Right ventricle myocardium superior (tissue), 1 donor: ENCODE measurements around the gene H2AZ2. TPM values are rescaled to one million over a fixed set of nuclear protein-coding genes. Genes with fewer than 3 reads are reported as not detected.

ENCODE experiments used
- ATAC-seq: fragments of 200-7000 bp; cut with Tn5 transposase; one replicate; pipeline ENCODE4 v1.9.1; 2020; ENCODE audit warnings: mild to moderate bottlenecking; ENCODE audit not compliant: poor library complexity
- DNase-seq: peaks from one replicate; pipeline ENCODE4 v3.0.0-alpha.2; 2020
- intact Hi-C: fragments of 100-400 bp; cut with DNase I; formaldehyde crosslinking; loops from one replicate; pipeline ENCODE4 v1.11.2; 2022
- long read RNA-seq: library from polyadenylated mRNA; unstranded; transcript quantifications from one replicate; pipeline ENCODE4 v2.0.0, GENCODE V29; 2021
- total RNA-seq: library from RNA; stranded (reverse); fragmentation: NEBNext Ultra II Directional; extraction: Animal tissue kit (Norgen Biotek cat#: 25700); gene quantifications from one replicate; pipeline ENCODE4 v1.2.1, GENCODE V29; 2021
- donor health status: DM: no; HTN: yes; CAD: no; lungs with severe emphysema.

Gene H2AZ2
- 257 TPM for total RNA-seq
- long read RNA-seq, transcript H2AFV-201 (5 exons, 3,804 nt), result minor isoform, 20 of 193 reads
- long read RNA-seq, transcript H2AFV-202 (5 exons, 752 nt), result major isoform, 58 of 193 reads
- long read RNA-seq, partial matches to known transcripts, result 98 of 193 reads
- long read RNA-seq, other reads (novel, unspliced or antisense), result 9 of 193 reads

DNA sequence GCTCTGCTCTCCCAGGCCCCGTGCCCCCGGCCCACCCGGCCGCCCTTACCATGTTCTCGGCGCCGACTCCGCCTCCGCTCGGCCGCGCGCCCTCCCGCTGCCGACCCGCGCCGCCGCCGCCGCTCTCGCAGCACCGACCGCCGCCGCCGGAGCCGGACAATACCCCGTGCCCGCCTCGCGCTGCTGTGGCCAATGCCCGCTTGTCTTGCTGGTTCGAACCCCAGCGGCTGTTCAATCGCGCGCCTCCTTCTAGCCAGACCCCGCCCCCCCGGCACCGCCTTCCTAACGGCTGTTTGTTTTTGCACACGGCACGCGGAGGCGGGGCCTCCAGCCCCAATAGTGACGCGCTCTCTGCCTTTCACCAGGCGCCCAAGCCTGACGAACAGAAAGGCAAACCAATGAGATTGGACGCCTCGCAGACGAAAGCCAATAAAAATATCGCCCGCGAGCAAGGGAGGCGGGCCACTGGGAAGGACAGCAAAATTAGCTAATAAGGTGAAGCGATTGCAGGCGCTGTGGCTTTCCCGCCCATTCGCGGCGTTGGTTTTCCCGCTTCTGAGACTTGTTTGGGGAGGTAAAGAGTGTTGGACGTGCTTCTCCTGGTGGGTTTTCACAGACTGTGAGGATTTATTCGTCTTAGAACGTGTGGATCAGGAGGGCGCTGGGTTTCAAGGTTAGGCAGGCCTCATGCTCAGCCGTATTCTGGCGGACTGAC lies at the start of gene H2AZ2:
TSS of gene H2AZ2 (minus strand) at position 168 of the 715 bp plus-strand sequence. CDS start at position 52, 116 bp downstream.
- intact Hi-C loops, result loop anchor here (5.0 kb wide), 1 partner anchor 261 kb away; no protein-coding TSS in a partner anchor
- peak; percentile 100 for DNase-seq
- ATAC-seq, result peak; percentile 94

DNA sequence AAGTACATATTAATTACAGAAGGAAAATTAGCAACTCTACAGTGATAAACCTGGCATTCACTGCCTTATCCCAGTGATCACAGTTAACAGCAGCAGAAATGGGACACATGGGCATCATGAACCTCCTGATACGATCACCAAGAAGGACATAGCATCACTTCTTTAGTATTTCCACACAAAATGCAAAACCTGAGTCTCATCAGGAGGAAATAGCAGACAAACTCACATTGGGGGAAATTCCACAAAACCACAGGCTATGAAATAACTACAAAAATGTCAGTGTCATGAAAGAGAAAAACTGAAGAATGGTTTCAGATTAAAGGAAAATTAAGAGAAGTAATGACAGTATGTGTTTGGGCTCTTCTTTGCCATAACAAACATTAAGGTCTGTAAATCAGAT lies 49.4 kb upstream of the H2AZ2 start:
- intact Hi-C loops, result no loop called here
- DNase-seq (no peak), ATAC-seq (no peak)

- ATAC-seq, result no peak
- intact Hi-C loops, result no loop called here
- DNase-seq, result no peak
These were observed 47.1 kb upstream of the H2AZ2 start for GRCh38 chr7:44894888-44895580.

DNA sequence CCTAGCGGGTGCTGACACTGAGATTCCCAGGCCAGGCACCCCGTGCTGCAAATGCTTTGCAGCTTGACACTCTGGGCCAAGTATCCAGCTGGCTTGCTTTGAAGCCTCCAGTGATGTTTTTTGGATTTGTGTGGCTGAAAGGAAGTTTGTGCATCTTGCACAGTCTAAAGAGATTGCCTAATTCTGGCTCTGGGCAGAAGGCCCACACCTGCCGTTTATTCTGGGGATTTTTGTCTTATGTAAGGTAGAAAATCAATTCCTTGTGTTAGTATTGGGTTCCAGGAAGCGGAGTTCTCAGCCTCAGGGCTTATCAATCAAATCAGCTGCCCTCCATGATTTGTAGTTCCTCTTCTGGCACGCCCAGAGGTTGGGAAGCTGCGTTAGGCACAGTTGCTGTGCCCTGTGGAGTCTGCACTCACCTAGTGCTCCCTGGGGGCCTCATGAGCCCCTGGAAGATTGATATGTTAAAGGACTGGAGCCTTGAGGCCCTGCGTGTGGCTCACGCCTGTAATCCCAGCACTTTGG lies 45.9 kb upstream of the H2AZ2 start:
- ATAC-seq (no peak), DNase-seq (no peak)
- intact Hi-C loops, result no loop called here

- ATAC-seq, result no peak
- no peak for DNase-seq
- intact Hi-C loops, result no loop called here
These were observed 43.9 kb upstream of the H2AZ2 start for GRCh38 chr7:44891791-44892190.

GRCh38 chr7:44891372-44891771 lies 43.5 kb upstream of the H2AZ2 start:
- no peak for ATAC-seq
- no peak for DNase-seq
- intact Hi-C loops, result no loop called here

DNA sequence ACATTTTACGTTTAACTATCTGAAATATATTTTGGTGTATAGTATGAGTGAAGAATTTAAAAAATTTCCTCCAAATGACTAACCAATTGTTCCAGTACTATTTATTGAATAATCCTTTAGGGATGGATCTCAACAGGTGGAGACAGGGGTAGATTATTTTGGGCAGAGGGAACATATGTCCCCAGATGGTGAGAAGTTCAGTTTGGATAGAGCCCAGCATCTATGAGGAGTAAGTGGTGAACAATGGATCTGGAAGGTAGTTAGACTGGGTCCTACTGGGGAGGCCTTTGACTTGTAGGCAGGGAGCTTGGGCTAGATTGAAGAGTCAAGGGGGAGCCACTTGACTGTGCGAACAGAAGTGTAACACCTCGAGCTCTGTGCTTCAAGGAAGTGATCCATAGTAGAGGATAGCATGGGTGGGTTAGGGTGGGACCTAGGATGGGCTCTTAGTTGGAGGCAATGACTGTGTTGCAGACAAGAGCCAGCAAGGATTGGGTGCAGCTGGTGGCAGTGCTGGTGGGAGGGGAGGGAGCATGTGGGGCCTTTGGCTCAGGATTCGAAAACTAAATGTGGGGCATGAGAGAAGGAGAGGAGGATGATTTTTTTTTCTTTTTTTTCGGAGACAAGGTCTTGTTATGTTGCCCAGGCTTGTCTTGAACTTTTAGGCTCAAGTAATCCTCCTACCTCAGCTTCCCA lies 41.3 kb upstream of the H2AZ2 start:
- DNase-seq (no peak), ATAC-seq (no peak)
- intact Hi-C loops, result loop anchor here (10.0 kb wide), 1 partner anchor 96 kb away; no protein-coding TSS in a partner anchor

GRCh38 chr7:44887293-44887692 lies 39.4 kb upstream of the H2AZ2 start:
- no peak for DNase-seq
- ATAC-seq, result no peak
- intact Hi-C loops, result loop anchor here (10.0 kb wide), 1 partner anchor 98 kb away; no protein-coding TSS in a partner anchor

DNA sequence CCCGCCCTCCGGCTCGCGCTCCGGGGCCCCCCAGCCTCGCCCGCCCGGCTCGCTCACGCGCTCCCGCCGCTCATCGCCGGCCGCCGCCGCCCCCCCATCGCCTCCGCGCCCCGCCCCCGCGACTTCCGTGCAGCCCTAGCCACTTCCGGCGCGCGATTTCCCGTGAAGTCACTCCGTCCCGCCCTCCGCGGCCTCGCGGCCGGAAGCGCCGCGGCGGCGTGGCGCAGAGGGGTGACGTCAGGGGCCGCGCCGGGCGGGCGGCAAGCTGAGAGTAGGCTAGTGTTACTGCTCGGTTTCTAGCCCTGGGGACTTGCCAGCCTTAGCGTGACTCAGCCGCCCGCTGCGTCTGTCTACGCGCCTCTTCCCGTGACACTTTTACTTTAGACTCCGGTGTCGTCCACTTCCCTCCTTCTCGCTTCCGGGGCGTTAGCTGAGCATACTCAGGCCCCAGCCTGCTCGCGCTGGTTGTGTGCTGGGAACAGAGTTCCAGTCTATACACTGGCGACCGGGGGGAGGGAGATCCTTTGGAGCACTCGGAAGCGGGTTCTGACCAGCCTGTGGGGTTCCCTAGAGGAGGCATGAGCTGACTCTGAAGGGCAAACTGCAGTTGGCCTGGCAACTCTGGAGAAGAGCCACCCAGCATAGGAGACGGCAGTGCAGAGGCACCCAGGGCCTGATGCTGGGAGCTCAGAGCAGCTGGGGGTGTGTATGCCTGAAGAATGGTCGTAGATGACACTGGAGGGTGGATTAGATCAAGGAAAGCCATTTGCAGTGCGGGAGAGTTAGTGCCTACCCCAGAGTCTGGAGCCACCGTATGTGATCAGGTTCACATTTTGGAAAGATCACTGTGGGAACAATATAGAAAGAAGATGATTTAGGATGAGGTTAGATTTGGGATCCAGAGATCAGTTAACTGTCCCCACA lies 37.8 kb upstream of the H2AZ2 start, which contains the start of gene PURB:
TSS of gene PURB (minus strand) at position 137 of the 924 bp plus-strand sequence. CDS start 182 bp downstream, outside the sequence.
- peak; percentile 98 for ATAC-seq
- DNase-seq, result peak; percentile 97

DNA sequence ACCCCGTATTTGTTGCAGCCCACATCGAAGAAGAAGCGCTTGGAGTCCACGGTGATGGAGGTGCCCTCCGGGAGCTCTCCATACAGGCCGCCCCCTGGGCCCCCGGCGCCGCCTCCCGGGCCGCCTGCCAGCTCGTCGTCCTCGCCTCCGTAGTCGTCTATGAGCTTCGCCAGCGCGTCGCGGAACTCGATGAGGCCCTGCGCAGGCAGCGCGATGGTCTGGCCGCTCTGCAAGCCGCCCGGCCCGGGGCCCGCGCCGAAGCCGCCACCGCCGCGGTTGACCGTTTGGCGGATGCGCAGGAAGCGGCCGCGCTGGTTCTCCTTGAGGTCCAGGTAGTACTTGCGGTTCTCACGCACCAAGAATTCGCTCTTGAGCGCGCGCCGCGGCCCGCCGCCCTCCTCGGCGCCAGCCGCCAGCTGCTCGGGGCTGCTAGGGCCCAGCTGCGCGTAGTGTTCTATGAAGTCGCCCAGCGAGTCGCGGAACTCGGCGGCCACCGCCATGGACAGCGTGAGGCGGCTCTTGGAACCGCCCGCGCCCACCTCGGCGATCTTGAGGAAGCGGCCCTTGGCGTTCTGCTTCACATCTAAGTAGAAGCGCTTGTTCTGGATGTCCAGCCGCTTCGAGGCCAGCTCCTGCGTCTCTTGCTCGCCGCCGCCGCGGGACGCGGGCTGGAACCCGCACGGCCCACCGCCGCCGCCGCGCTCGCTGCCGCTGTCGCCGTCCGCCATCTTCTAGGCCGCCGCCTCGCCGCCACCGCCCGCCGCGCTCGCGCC lies 36.9 kb upstream of the H2AZ2 start:
- intact Hi-C loops, result loop anchor here (10.0 kb wide), 1 partner anchor 100 kb away; no protein-coding TSS in a partner anchor
- ATAC-seq, result peak; percentile 55
- peak; percentile 72 for DNase-seq

More for the DNA sequence above, 37.8 kb upstream of the H2AZ2 start, which contains the start of gene PURB:
- intact Hi-C loops, result loop anchor here (10.0 kb wide), 1 partner anchor 99 kb away; no protein-coding TSS in a partner anchor

- ATAC-seq, result no peak
These were observed 36.2 kb upstream of the H2AZ2 start for GRCh38 chr7:44883961-44884620.

DNA sequence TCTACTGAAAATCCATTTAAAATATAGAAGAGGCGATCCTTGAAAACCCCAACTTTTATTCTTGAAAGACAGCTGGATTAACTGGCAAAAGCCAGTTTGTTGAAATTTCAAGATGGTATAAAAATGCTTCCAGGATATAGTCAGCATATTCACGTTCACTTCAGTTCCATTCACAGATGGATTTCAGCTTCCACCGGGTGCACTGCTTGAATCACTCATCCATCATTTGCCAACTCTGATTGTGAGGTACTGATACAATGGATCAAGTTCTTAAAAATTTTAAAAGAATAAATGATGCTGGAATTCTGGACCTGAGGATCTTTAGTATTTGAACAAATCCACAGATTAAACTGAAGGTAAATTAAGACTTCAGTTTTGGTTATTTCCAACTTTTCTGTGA lies 35.0 kb upstream of the H2AZ2 start:
- no peak for ATAC-seq
- no peak for DNase-seq
- intact Hi-C loops, result loop anchor here (10.0 kb wide), 1 partner anchor 102 kb away; no protein-coding TSS in a partner anchor

More at GRCh38 chr7:44883961-44884620, 36.2 kb upstream of the H2AZ2 start:
- DNase-seq, result no peak
- intact Hi-C loops, result loop anchor here (10.0 kb wide), 1 partner anchor 101 kb away; no protein-coding TSS in a partner anchor

DNA sequence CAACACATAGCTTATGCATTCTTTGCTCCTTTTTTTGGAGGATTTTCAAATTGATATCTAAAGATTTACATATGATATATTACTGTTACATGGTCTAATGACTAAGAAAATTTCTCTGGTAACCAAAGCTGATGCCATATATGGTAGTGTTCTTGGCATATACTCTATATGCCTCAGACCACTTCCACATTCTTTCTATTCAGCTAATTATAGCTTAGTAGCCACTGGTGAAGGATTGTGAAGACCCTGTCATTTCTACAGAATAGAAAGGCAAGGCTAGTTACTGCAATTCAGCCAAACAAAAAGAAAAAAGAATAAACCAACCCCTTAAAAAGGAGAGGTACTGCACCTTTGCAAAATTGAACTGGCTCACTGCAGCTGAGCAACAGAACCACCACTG lies 33.7 kb upstream of the H2AZ2 start:
- intact Hi-C loops, result loop anchor here (10.0 kb wide), 1 partner anchor 103 kb away; no protein-coding TSS in a partner anchor
- no peak for DNase-seq
- ATAC-seq, result no peak

DNA sequence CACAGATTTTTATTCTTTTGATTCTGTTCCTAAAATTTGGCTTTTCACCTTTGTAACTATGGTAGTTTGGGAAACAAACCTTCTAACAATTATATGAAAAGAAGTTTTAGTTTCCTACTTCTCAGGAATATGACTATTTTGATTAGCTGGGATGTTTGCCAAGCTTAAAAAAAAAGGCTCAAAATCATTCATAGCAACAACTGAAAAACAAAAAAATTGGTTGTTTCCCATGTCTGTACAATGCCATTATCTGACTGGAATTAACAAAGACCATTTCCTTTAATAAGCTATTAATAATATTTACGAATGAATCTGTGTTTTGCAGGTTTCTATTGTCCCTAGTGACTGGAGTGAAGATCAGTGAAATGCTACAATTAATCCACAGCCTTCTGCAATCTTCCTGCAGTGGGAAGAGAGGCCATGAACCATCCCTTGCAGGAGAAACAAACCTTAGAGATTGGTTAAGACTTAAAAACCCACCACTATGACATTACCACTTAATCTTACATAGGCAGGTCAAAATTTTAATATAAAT lies 33.2 kb upstream of the H2AZ2 start:
- no peak for ATAC-seq
- no peak for DNase-seq
- intact Hi-C loops, result loop anchor here (10.0 kb wide), 1 partner anchor 104 kb away; no protein-coding TSS in a partner anchor

- DNase-seq (no peak), ATAC-seq (no peak)
- intact Hi-C loops, result loop anchor here (10.0 kb wide), 1 partner anchor 104 kb away; no protein-coding TSS in a partner anchor
These were observed 32.6 kb upstream of the H2AZ2 start for GRCh38 chr7:44880317-44881018.
